Hippocampal formation (tissue), 2 donors: Measurements from ENCODE around the gene ALPG.
"Not testable (repeated sequence)": the region's sequence is repeated elsewhere in the genome, so short reads cannot be mapped to it uniquely, and the experiment has no call there.

Experiments
- DNase-seq, 2 donors: peaks; one replicate each; lab custom pipeline; 2025; lab: John Stamatoyannopoulos, UW

Gene ALPG

GRCh38 chr2:232419245-232420072 lies 12.8 kb downstream of the ALPG start:
- DNase-seq: no peak

DNA sequence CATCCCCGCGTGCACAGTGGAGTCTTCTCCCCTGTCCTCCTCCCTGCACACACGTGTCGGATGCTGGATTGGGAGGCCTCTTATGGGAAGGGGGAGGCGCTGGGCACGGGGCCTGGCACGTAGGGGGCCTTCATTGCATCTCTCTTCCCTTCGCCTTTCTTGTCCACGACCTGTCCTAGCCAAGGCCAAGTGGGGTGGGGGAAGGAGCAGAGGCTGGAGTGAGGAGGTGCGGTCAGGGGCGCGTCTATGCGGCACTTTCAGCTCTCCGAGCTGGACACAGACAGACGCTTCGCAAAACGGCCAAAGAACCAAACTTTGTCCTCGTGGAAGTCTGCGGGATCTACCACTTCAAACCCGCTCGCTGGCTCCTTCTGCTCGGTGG lies 13.4 kb downstream of the ALPG start:
- no peak for DNase-seq

DNA sequence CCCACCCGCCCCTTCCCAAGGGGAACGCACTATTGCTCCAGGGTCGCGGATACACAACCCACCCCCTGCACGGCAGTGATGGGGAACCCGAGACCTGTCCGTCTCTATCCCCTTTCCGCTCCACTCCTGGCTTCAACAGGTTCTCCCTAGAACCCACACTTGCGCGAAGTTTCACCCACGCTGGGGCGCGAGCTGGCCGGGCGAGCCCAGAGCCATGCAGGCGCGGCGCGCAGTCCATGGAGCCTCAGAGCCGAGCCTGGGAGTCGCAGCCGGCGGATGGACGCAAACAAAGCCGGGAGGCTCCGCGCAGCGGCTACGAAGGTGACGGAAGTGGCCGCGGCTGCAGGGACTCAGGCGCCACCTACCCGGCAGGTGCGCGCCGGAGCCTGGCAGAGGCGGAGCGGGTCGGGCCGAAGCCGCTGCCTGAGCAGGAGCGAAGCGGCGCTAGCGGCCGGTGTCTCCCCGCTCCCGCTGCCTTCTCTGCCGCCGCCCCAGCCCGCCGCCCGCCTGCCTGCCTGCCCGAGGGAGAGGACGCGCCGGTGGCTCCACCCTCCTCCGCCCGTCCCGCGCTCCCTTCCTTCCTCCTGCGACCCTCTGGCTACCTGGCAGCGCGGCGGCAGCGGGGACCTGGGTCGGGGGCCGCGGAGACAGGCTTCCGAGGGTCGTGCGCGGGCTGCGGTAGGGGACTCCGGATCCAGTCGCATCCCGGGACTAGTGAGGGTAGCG lies 14.0 kb downstream of the ALPG start:
- DNase-seq: no peak

GRCh38 chr2:232421189-232421785 lies 14.6 kb downstream of the ALPG start:
- DNase-seq: no peak

- no peak for DNase-seq
Measured at GRCh38 chr2:232422051-232422450, 15.4 kb downstream of the ALPG start.

- not testable (repeated sequence) for DNase-seq
Measured at GRCh38 chr2:232422996-232423395, 16.4 kb downstream of the ALPG start.

DNA sequence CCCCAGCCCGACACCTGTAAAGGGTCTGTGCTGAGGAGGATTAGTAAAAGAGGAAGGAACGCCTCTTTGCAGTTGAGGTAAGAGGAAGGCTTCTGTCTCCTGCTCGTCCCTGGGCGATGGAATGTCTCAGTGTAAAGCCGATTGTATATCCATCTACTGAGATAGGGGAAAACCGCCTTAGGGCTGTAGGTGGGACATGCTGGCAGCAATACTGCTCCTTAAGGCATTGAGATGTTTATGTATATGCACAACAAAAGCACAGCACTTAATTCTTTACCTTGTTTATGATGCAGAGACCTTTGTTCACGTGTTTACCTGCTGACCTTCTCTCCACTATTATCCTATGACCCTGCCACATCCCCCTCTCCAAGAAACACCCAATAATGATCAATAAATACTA lies 16.8 kb downstream of the ALPG start:
- not testable (repeated sequence) for DNase-seq

DNA sequence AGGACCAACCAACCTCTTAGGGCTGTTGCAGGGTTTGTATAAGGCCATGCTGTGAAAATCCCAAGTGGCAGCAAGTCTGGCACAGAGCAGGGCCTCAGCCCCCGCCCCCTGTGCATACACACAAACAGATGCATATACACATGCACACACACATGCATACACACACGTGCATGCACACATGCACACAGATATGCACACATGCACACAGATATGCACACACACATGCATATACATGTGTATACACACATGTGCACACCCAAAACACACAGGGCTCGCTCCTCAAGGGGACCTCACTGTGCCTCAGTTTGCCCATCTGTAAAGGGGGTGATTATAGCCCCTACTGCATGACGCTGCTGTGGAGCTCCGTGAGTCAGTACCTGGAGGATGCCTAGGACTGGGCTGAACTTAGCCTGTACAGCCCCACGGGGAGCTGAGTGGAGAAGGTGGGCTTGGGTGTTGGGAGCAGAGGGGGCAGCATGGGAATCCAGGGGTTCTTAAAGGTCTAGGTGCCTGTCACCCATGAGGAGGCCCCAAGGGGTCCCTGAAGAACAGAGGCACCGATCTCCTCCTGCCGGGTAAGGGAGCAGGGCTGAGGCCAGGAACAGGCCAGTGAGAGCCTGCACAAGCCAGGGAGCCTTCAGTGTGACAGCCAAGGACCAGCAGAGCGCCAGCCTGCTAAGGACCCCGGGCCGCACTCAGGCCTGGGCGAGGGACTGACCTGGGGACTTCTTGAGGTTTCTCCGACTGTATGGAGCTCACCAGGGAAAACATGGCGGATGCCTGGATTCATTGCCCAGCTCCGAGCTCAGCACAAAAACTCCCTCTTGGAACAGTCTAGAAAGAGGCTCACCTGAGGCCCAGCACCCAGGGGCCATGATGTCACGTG lies 25.3 kb downstream of the ALPG start:
- DNase-seq: no peak

DNA sequence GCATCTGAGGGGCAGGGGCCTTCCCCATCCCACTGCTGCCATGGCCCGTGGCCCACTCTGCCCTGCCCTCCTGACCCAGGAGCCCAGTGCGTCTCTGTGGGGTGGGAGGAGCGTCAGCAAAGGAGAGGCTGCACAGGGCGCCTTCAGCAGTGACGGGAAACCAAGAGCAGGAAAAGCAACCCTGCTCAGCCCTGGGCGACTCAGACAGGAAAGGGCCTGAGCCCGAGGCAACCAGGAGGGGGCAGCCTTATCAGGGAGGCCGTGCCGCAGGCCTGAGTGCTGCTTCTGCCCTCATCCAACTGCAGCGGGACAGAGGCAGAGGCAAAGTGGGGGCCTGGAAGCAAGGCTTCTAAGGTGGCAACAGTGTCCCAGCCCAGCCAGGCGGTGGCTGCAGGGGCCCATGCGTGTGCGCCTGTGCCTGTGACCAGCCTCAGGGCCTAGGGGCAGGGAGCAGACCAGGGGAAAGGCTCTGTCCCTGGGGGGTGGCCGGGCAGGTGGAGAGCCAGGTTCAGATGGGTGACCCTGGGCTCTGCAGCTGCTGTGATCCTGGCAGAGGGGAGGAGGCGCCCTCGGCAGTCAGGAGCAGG lies 26.0 kb downstream of the ALPG start:
- DNase-seq: no peak

- DNase-seq: not testable (repeated sequence)
Measured at GRCh38 chr2:232433622-232434021, 27.0 kb downstream of the ALPG start.

GRCh38 chr2:232434091-232434490 lies 27.4 kb downstream of the ALPG start:
- no peak for DNase-seq

- no peak for DNase-seq
Measured at GRCh38 chr2:232434563-232435374, 28.1 kb downstream of the ALPG start.

- DNase-seq: no peak
Measured at GRCh38 chr2:232435375-232435648, 28.7 kb downstream of the ALPG start.

DNA sequence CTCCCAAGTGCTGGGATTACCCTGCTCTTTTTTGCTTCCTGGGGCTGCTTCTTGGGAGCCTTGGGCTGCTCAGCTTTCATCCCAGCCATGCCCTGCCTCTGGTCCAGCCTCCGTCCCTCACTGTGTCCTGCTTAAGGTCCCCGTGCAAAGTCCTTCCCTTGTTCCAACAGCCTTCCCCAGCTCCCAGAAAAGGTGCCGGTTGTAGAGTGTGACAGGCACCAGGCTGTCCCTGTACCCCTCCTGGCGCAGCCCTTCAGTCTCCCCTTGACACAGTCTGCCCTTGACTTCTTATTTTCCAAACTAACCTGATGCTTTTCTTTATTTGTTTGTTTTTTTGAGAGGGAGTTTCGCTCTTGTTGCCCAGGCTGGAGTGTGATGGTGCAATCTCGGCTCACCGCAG lies 29.2 kb downstream of the ALPG start:
- DNase-seq: no peak

- no peak for DNase-seq
Measured at GRCh38 chr2:232436381-232437194, 29.9 kb downstream of the ALPG start.

DNA sequence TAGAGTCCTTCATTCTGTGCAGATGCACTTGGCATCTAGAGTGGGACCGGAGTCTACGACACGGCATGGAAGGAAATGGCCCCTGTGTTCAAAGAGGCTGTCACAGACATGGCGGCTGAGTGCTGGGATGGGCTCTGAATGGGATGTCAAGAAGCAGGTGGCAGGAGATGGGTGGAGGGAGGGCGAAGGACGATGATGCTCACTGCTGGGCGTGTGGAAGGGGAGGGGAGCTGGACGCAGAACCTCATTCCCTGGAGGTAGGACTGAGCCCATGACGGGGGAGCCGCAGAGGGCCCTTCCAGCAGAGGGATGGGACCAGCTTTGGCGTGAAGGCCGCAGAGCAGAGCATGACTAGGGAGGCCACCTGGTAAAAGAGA lies 30.5 kb downstream of the ALPG start:
- DNase-seq: no peak

DNA sequence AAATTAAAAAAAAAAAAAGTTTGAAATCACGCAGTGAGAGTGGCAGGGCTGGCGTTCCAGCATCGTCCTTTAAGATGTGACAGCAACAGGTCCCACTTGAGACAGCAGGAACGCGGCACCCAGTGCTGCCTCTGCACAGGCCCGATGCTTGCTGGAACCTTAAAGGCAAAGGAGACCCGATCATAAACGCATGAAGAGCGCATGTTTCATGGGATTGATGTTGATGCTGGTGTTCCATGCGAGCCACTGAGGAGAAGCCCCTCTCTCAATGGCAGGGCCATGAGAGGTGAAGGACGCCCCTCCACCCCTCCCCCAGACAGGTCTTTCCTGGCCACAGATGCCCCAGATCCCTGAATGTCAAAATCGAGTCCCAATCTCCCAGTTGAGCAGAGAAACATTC lies 31.4 kb downstream of the ALPG start:
- no peak for DNase-seq

DNA sequence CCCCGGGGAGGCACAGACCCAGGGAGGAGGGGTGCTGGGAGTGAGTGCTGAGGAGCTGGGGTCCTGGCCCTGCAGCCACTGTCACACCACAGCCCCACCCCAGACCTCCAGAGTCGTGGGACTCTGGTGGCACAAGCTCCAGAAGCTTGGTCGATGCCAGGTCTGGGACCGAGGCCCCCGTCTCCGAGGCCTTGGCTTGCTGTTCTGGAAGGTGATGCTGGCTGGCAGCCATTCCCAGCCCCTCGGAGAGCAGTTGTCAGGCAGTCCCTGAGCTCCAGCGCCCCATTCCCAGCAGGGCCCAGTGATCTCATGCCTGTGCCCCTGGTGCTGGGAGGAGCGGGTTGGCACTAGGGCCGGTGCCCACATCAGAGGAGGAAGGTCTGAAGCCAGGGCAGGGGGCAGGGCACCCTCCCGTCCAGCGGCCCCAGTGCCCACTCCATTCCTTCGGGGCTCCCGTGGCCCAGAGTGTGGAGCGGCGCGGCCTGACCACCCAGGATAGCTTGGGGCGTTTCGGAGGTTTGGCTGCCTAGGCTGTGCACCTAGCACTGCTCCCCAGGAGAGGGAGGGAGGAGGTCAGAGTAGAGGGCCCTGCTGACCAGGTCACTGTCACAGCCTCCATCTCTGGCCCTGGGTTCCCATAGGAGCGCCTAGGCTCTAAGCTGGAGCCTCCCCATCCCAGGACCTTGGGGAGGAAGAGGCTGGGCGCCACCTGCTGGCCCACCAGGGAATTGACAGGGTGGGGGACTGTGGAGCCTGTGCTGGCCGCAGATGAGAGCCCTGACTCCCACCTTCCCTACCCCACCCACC lies 32.5 kb downstream of the ALPG start:
- no peak for DNase-seq

DNA sequence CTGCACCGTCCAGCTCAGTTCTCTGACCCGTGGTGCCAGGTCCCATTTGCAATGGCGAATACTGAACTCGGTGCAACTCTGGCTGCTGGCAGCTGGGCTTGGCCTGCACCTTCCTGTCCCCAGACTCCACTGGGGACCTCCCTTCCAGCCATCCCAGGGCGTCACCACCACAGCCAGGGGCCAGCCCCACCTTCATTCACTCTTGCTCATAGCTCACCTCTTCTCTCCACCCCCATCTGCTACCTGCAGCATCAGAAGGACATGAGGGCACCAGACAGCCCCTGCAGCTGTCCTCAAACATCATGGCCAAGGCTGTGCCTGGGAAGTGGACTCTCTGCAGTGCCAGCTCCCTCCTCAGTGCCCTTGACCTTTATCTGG lies 33.1 kb downstream of the ALPG start:
- DNase-seq: no peak
